ENCODE results near the gene COL5A1.

Gene COL5A1

GRCh38 chr9:134830926-134831720 lies 189.5 kb downstream of the COL5A1 start:
- no peak overlapping the region for H3K4me3 ChIP-seq
- H3K27ac ChIP-seq = no peak overlapping the region

DNA sequence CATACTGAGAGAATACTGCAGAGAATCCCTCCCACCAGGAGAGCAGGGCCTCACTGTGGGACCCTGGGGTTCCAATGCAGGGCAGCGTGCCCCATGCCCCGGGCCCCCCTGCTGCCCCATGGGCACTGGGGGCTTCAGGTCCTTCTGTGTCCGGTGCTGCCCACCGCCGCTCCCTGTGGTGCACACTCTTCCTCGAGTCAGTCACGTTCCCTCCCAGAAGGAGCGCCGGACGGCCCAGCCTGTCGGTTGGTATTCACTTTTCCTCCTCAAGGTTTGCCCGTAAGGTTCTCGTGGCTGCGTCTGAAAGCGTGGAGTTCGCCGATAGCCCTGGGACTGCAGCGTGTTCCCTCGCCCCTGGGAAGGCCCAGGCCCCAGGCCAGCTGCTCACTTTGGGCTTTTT lies 190.9 kb downstream of the COL5A1 start:
- Histone ChIP-seq H3K4me3 (no peak overlapping the region), H3K27ac (no peak overlapping the region)

- Histone ChIP-seq H3K4me3 (no peak overlapping the region), H3K27ac (no peak overlapping the region)
These were observed 191.8 kb downstream of the COL5A1 start for GRCh38 chr9:134833294-134833880.

DNA sequence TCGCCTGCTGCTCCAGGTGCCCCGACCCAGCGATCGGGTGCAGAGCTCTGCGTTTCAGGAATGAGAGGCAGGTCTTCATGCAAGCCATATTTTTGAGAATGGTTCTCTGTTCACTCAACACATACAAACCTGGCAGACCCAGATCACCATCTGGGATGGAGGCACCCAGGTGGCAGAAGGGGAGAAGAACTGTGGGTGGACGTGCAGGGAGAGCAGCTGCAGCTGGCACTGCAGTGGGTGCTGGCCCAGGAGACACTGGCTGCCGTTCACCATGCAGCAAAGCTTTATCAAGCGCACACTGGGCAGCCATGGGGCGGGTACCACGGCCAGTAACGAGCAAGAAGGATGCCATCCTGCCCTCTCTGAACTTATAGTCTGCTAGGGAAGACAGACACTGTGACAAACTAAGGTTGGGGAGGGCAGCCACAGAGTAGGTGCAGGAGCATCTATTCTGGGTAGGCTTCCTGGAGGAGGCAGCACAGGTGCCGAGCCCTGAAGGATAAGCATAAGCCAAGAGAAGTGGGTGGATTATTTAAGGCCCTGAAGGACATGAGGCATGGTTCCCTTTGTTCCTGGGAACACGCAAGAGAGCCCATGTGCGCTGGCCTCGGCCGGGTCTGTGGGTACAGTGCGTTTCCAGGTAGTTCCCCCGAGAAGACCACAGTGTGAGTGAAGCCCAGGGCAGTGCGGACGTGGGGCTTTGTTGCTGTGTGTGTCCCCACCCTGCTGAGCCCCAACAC lies 192.8 kb downstream of the COL5A1 start:
- H3K27ac ChIP-seq = no peak overlapping the region

GRCh38 chr9:134834957-134835419 lies 193.4 kb downstream of the COL5A1 start:
- Histone ChIP-seq H3K27ac (no peak overlapping the region), H3K4me3 (no peak overlapping the region)

More for the DNA sequence above, 192.8 kb downstream of the COL5A1 start:
- no peak overlapping the region for H3K4me3 ChIP-seq

- H3K27ac ChIP-seq = no peak overlapping the region
- H3K4me3 ChIP-seq = no peak overlapping the region
These were observed 193.8 kb downstream of the COL5A1 start for GRCh38 chr9:134835448-134835847.

DNA sequence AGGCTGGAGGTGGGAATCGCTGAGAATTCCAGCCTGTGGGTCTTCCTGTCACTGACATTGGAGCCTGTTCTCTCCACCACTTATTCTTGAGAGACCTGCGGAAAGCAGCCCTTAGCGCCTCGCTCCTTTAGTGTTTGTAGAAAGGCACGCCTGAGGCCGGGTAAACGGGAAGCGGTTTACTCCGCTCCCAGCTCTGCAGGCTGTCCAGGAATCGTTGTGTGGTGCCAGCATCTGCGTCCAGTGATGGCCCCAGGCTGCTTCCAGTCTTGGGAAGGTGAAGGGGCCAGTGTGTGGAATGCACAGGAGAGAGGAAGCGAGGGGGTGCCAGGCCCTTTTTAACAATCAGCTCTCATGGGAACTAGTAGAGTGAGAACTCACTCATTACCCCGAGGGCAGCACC lies 194.4 kb downstream of the COL5A1 start:
- H3K4me3 ChIP-seq = no peak overlapping the region
- no peak overlapping the region for H3K27ac ChIP-seq

- no peak overlapping the region for H3K4me3 ChIP-seq
- no peak overlapping the region for H3K27ac ChIP-seq
These were observed 194.9 kb downstream of the COL5A1 start for GRCh38 chr9:134836406-134836970.

- H3K4me3 ChIP-seq = no peak overlapping the region
- no peak overlapping the region for H3K27ac ChIP-seq
These were observed 195.9 kb downstream of the COL5A1 start for GRCh38 chr9:134837529-134837928.

DNA sequence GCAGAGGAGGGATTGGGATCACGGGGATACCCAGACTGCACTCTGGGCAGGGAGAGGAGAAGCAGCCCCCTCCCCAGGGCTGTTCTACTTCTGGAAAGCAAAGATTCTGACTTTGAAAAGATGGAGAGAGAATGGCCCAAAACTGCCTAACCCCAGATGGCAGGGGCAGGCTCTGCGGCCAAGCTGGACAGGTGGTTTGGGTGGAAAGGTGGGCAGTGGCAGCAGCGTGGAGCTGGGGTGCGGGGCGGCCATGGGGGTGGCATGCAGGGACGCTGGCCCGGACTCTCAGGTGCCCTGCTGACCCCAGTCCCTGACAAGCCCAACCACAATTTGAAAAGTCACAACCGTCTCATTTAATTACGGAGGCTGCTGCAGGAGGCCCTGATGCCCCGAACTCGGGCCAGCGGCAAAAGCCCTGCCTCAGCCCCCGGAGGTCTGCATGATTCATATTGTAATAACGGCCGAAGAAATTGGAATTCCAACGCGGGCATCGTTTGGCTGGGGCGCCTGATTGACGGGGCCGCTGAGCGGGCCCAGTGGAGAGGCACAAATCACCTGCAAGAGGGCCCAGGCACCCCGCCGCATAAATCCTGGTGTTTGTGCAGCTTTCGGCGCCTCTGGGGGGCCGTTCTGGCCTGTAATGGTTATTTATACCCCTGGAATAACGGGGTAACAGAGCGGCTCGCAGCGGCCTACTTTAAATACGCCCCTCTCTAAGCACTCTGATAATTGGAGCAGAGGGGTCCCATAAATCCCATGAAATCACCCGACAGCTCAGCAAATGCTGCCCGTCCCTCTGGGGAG lies 197.2 kb downstream of the COL5A1 start:
- H3K4me3 ChIP-seq = no peak overlapping the region
- H3K27ac ChIP-seq = no peak overlapping the region

DNA sequence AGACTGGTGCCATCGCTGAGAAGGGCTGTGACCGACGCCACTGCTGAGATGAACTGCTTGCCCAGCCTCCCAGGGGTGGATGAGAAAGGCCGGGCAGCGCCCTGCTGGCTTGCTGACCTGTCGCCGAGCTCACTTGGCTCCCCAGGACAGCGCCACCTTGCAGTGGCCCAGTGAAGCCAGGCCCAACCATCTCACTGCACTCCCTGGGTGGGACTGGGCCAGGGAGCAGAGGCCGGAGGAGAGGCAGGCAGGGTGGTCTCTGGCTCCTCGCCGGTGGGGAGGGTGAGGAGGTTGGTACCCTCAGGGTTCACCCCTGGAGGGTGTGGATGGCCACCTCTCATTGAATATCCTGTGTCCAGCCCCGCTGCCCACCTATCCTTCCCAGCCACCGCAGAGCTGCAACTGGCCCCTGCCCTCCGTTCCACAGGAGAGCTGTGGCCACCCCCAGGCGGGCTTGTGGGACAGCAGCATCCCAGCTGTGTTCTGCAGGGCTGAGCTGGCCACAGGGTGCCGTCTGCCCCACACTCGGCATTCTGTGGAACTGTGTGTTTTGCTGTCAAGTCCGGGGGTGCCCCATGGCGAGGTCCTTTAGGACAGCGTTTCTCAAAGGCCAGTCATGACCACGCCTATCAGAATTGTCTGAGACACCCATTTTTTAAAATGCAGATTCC lies 198.0 kb downstream of the COL5A1 start:
- H3K4me3 ChIP-seq = no peak overlapping the region
- no peak overlapping the region for H3K27ac ChIP-seq

DNA sequence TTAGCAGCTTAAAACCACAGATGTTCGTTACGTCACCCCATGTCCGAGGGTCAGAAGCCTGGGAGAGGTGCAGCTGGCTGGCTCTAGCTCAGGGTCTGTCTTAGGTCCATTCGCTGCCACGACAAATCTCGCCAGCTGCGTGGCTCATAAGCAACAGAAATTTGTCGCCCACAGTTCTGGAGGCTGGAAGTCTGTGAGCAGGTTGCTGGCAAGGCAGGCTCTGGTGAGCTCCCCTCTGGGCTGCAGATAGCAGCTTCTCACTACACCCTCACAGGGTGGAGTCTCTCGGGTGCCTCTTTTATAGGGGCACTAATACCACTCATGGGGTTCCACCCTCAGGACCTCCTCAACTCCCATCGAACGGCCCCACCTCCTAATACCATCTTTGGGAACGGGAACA lies 198.9 kb downstream of the COL5A1 start:
- no peak overlapping the region for H3K27ac ChIP-seq
- no peak overlapping the region for H3K4me3 ChIP-seq

DNA sequence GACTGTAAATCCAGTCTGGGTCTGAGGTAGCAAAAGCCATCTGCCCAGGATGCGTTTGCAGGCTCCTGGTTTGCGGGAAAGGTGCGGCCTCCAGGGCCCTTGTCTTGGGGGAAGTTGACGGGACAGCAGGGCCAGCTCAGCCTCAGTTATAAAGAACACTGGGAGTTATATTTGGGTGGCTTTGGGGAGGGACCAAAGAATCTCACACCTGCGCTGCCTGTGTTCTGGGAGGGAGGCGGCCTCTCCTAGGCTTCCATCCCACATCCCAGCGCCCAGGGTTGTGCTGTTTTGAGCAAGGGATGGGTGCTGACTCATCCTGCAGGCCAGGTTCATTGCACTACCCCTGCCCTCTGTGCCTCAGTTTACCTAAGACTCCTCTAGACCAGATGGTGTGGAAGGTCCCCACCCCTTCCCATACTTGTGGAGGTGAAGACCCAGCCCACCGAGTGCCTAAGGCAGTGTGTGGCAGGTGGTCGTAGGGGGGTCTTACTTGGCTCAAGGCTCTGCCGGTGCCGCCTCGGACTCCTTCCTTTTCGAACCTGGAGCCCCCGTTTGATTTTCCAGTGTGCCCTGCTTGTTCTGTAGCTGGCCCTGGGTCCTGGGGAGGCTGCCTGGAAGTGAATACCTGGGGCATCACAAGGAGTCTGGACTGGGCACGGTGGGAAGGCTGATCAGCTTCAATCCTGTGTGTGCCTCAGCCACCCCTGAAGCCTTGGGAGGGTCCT lies 199.7 kb downstream of the COL5A1 start:
- H3K4me3 ChIP-seq = no peak overlapping the region
- H3K27ac ChIP-seq = no peak overlapping the region

GRCh38 chr9:134842321-134842720 lies 200.7 kb downstream of the COL5A1 start:
- no peak overlapping the region for H3K27ac ChIP-seq

GRCh38 chr9:134843740-134844139 lies 202.1 kb downstream of the COL5A1 start:
- no peak overlapping the region for H3K4me3 ChIP-seq
- H3K27ac ChIP-seq = no peak overlapping the region

More at GRCh38 chr9:134842321-134842720, 200.7 kb downstream of the COL5A1 start:
- no peak overlapping the region for H3K4me3 ChIP-seq

GRCh38 chr9:134844821-134845220 lies 203.2 kb downstream of the COL5A1 start:
- no peak overlapping the region for H3K4me3 ChIP-seq

DNA sequence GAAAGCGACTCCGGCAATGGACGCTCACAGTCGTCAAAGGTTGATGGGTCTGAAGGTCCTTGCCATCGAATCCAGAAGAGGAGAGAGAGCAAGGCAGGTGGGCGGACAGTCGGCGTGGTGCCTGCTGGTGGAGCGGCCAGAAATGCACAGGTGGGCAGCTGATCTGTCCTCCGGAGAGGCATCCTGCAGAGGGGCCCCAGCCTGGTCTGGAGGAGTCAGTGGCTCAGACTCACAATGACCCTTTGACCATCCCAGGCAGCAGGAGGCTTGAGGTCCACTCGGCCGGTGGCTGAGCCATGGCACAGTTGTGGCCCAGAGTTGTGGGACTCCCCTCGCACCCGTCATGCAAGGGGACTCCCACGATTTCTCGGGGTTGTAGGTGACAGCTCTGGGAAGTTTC lies 204.6 kb downstream of the COL5A1 start:
- Histone ChIP-seq H3K4me3 (no peak overlapping the region), H3K27ac (no peak overlapping the region)

More at GRCh38 chr9:134844821-134845220, 203.2 kb downstream of the COL5A1 start:
- no peak overlapping the region for H3K27ac ChIP-seq

GRCh38 chr9:134846699-134847098 lies 205.1 kb downstream of the COL5A1 start:
- Histone ChIP-seq H3K27ac (no peak overlapping the region), H3K4me3 (no peak overlapping the region)
